Measurements from ENCODE around the gene LRRK1. TPM values are rescaled to one million over a fixed set of nuclear protein-coding genes. Genes with fewer than 3 reads are reported as not detected.

The LRRK1 gene
- total and polyA plus RNA-seq, 2 of the 13 experiments (the other 11 are each of a cell fraction or from before 2014, with no cell fraction given) = 0.13 to 1.2 TPM

DNA sequence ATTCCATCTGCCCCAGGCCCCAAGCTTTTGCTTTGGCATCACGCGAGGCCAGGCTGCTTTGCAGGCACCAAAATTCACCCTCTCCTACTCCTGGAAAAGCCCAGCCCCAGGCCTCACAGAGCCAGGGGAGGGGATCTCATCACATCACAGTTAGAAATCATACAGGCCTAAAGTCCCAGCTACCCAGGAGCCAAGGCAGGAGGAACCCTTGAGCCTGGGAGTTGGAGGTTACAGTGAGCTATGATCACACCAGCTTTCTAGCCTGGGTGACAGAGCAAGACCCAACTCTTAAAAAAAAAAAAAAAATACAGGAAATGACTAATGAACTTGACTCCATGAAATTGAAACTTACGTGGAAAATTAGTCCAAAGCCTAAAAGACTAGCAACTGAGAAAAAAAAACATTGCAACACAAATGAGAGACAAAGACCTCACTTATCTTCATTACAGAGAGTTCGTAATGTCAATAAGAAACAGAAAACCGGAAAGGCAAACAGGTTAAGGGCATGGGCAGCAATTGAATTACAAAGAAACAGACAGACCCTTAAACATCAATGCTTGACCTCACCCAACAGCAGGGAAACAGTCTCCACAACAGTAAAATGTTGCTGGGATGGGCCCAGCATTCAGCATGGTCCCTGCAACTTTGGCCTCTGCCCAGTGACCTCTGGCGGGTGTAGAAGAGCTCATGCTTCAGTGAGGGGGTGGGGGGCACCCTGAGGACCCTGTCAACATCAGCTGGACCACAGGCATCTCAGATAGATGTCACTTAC, 151.5 kb downstream of the LRRK1 start (continued):
- TF ChIP-seq, protein P1, sequence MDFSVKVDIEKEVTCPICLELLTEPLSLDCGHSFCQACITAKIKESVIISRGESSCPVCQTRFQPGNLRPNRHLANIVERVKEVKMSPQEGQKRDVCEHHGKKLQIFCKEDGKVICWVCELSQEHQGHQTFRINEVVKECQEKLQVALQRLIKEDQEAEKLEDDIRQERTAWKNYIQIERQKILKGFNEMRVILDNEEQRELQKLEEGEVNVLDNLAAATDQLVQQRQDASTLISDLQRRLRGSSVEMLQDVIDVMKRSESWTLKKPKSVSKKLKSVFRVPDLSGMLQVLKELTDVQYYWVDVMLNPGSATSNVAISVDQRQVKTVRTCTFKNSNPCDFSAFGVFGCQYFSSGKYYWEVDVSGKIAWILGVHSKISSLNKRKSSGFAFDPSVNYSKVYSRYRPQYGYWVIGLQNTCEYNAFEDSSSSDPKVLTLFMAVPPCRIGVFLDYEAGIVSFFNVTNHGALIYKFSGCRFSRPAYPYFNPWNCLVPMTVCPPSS (IDR thresholded peaks at IDR 0.05) = no peak
- TF ChIP-seq, protein P2, sequence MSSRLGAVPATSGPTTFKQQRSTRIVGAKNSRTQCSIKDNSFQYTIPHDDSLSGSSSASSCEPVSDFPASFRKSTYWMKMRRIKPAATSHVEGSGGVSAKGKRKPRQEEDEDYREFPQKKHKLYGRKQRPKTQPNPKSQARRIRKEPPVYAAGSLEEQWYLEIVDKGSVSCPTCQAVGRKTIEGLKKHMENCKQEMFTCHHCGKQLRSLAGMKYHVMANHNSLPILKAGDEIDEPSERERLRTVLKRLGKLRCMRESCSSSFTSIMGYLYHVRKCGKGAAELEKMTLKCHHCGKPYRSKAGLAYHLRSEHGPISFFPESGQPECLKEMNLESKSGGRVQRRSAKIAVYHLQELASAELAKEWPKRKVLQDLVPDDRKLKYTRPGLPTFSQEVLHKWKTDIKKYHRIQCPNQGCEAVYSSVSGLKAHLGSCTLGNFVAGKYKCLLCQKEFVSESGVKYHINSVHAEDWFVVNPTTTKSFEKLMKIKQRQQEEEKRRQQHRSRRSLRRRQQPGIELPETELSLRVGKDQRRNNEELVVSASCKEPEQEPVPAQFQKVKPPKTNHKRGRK (CRISPR knock-in tag; IDR thresholded peaks at IDR 0.05) = no peak
- peak; percentile 58; the same call in 1 of the 2 replicates for TF ChIP-seq ELF4 (CRISPR knock-in tag; IDR thresholded peaks at IDR 0.05; ENCODE audit: borderline replicate concordance)
- peak; percentile 18; the same call in 1 of the 2 replicates for TF ChIP-seq ZNF12 (CRISPR knock-in tag; IDR thresholded peaks at IDR 0.05)
- peak; percentile 88 for TF ChIP-seq MBD4 (IDR thresholded peaks at IDR 0.05; ENCODE audit: borderline replicate concordance, low read length)
- TF ChIP-seq, protein P3, sequence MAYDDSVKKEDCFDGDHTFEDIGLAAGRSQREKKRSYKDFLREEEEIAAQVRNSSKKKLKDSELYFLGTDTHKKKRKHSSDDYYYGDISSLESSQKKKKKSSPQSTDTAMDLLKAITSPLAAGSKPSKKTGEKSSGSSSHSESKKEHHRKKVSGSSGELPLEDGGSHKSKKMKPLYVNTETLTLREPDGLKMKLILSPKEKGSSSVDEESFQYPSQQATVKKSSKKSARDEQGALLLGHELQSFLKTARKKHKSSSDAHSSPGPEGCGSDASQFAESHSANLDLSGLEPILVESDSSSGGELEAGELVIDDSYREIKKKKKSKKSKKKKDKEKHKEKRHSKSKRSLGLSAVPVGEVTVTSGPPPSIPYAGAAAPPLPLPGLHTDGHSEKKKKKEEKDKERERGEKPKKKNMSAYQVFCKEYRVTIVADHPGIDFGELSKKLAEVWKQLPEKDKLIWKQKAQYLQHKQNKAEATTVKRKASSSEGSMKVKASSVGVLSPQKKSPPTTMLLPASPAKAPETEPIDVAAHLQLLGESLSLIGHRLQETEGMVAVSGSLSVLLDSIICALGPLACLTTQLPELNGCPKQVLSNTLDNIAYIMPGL (CRISPR knock-in tag; IDR thresholded peaks at IDR 0.05; ENCODE audit: borderline replicate concordance in 1 of 2, low read depth in 1 of 2) = no peak; a peak in 1 of 4 replicates
- TF ChIP-seq ZNF17 (CRISPR knock-in tag; IDR thresholded peaks at IDR 0.05) = no peak
- no peak for TF ChIP-seq GLI4 (CRISPR knock-in tag; IDR thresholded peaks at IDR 0.05; ENCODE audit: borderline replicate concordance)
- TF ChIP-seq ZNF724P (CRISPR knock-in tag; IDR thresholded peaks at IDR 0.05; ENCODE audit: borderline replicate concordance) = no peak
- no peak for TF ChIP-seq ZNF703 (CRISPR knock-in tag; IDR thresholded peaks at IDR 0.05; ENCODE audit: borderline replicate concordance)
- no peak for TF ChIP-seq ZIK1 (CRISPR knock-in tag; IDR thresholded peaks at IDR 0.05; ENCODE audit: borderline replicate concordance, low read depth)
- no peak for TF ChIP-seq BORCS8-MEF2B (CRISPR knock-in tag; IDR thresholded peaks at IDR 0.05)
- TF ChIP-seq, protein P4, sequence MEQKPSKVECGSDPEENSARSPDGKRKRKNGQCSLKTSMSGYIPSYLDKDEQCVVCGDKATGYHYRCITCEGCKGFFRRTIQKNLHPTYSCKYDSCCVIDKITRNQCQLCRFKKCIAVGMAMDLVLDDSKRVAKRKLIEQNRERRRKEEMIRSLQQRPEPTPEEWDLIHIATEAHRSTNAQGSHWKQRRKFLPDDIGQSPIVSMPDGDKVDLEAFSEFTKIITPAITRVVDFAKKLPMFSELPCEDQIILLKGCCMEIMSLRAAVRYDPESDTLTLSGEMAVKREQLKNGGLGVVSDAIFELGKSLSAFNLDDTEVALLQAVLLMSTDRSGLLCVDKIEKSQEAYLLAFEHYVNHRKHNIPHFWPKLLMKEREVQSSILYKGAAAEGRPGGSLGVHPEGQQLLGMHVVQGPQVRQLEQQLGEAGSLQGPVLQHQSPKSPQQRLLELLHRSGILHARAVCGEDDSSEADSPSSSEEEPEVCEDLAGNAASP (CRISPR knock-in tag; IDR thresholded peaks at IDR 0.05; ENCODE audit: borderline replicate concordance) = peak; percentile 88; the same call in 1 of the 2 replicates
- TF ChIP-seq, protein P5, sequence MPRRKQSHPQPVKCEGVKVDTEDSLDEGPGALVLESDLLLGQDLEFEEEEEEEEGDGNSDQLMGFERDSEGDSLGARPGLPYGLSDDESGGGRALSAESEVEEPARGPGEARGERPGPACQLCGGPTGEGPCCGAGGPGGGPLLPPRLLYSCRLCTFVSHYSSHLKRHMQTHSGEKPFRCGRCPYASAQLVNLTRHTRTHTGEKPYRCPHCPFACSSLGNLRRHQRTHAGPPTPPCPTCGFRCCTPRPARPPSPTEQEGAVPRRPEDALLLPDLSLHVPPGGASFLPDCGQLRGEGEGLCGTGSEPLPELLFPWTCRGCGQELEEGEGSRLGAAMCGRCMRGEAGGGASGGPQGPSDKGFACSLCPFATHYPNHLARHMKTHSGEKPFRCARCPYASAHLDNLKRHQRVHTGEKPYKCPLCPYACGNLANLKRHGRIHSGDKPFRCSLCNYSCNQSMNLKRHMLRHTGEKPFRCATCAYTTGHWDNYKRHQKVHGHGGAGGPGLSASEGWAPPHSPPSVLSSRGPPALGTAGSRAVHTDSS (CRISPR knock-in tag; conservative IDR thresholded peaks at IDR 0.05) = no peak
- no peak for TF ChIP-seq ZNF883 (CRISPR knock-in tag; IDR thresholded peaks at IDR 0.05; ENCODE audit: not compliant biosample characterization)
- TF ChIP-seq SETDB1 (CRISPR knock-in tag; IDR thresholded peaks at IDR 0.05; ENCODE audit: borderline replicate concordance) = no peak
